HG02870 (cell line): ENCODE measurements around the gene LLCFC1.

Experiments
- ATAC-seq: cut with Tn5 transposase; IDR thresholded peaks from one replicate; pipeline ENCODE4 v1.9.1; 2021; ENCODE audit warnings: mild to moderate bottlenecking, moderate library complexity; ENCODE audit not compliant: unreplicated experiment

LLCFC1 gene

GRCh38 chr7:142940966-142941535 is 1.8 kb downstream of the LLCFC1 start:
- no peak for ATAC-seq

- no peak for ATAC-seq
Observed at GRCh38 chr7:142941541-142941940, 2.3 kb downstream of the LLCFC1 start.

- no peak for ATAC-seq
Observed at GRCh38 chr7:142942746-142943145, 3.5 kb downstream of the LLCFC1 start.

- no peak for ATAC-seq
Observed at GRCh38 chr7:142943706-142944268, 4.5 kb downstream of the LLCFC1 start.

- no peak for ATAC-seq
Observed at GRCh38 chr7:142945001-142945400, 5.7 kb downstream of the LLCFC1 start.

- ATAC-seq, result no peak
Observed at GRCh38 chr7:142948603-142949002, 9.3 kb downstream of the LLCFC1 start.

- no peak for ATAC-seq
Observed at GRCh38 chr7:142950235-142950634, 11.0 kb downstream of the LLCFC1 start.

- ATAC-seq, result no peak
Observed at GRCh38 chr7:142954680-142955268, 15.5 kb downstream of the LLCFC1 start.

- no peak for ATAC-seq
Observed at GRCh38 chr7:142956951-142957623, 17.8 kb downstream of the LLCFC1 start.

- no peak for ATAC-seq
Observed at GRCh38 chr7:142957723-142958122, 18.4 kb downstream of the LLCFC1 start.

GRCh38 chr7:142959202-142959601 is 19.9 kb downstream of the LLCFC1 start:
- ATAC-seq, result no peak

GRCh38 chr7:142960955-142961512 is 21.8 kb downstream of the LLCFC1 start:
- no peak for ATAC-seq

- no peak for ATAC-seq
Observed at GRCh38 chr7:142961595-142961972, 22.3 kb downstream of the LLCFC1 start.

- ATAC-seq, result no peak
Observed at GRCh38 chr7:142961973-142962926, 23.0 kb downstream of the LLCFC1 start, which contains the start of gene KEL. Gene KEL (minus strand): TSS chr7:142962363. CDS start chr7:142962206, 157 bp downstream.

GRCh38 chr7:142962991-142963390 is 23.7 kb downstream of the LLCFC1 start:
- ATAC-seq, result no peak

- ATAC-seq, result no peak
Observed at GRCh38 chr7:142963993-142964392, 24.7 kb downstream of the LLCFC1 start.

- no peak for ATAC-seq
Observed at GRCh38 chr7:142964502-142965246, 25.4 kb downstream of the LLCFC1 start.

- ATAC-seq, result no peak
Observed at GRCh38 chr7:142968229-142968628, 28.9 kb downstream of the LLCFC1 start.

GRCh38 chr7:142969183-142969582 is 29.9 kb downstream of the LLCFC1 start:
- ATAC-seq, result no peak

- ATAC-seq, result no peak
Observed at GRCh38 chr7:142974626-142975025, 35.3 kb downstream of the LLCFC1 start.
